NCI-H446 (cell line): Measurements from ENCODE around the gene RAB1B.

Experiments used
- DNase-seq, 2 experiments: peaks; one replicate each; lab custom pipeline; 2025; lab: John Stamatoyannopoulos, UW

Gene RAB1B

DNA sequence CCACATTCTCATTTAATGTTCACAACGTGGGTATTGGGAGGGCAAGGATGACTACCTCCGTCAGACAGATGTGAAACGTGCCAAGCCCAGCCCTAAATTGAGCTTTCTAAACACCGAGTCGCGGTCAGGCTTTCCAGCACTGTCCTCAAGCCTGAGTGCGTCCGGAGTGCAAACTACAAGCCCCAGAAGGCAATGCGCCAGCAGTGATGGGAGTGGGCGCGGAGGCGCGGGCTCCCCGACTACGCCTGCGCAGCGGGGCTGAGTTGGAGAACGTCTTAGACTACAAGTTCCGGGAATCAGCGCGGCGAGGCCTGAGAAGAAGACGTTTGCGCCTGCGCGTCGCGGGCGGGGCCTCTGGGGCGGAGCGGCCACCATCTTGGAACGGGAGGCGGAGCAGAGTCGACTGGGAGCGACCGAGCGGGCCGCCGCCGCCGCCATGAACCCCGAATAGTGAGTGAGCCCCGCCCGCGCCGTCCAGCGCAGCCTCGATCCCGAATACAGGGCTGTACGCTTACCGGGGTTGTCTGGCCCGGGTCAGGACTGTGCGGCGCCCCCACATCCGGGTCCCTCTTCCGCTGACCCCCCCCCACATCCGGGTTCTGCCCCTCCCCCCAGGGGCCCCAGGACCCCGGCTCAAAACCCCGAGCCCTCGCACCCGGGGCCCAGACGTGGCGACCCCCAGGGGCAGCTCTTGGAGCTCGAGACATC is at the start of gene RAB1B:
RAB1B (plus strand) TSS at position 396 of the 708 bp plus-strand sequence; CDS start at position 437, 41 bp downstream.
- peak; percentile 99 to 100 for DNase-seq

GRCh38 chr11:66218846-66219620 is 49.4 kb upstream of the RAB1B start:
- no peak for DNase-seq

GRCh38 chr11:66219846-66220565 is 48.4 kb upstream of the RAB1B start:
- DNase-seq, result no peak

DNA sequence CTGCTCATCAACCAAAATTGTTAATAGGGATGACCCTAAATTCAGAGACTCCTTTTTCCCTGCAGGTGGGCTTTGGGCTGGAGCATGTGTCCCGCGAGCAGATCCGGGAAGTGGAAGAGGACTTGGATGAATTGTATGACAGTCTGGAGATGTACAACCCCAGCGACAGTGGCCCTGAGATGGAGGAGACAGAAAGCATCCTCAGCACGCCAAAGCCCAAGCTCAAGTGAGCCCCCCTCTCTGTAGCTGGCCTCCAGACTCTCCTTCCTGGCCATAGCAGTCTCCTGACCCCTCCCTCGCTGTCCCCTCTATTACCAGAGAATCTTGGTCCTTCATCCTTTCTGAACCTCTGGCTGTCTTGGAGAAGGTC is 47.9 kb upstream of the RAB1B start:
- no peak for DNase-seq

DNA sequence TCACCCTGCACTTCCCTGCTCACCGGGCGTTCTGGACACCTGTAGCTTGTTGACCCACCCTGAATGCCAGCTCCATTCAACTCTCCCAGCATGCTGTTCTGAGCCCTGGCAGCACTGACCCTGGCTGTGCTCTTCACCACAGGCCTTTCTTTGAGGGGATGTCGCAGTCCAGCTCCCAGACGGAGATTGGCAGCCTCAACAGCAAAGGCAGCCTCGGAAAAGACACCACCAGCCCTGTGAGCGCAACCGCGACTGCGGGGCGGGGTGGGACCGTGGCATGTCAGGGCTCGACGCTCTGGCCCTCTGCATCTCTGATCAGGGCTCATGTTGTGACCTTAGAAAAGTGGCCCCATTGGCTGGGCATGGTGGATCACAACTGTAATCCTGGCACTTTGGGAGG is 47.4 kb upstream of the RAB1B start:
- no peak for DNase-seq

- no peak for DNase-seq
Measured at GRCh38 chr11:66221726-66222236, 46.7 kb upstream of the RAB1B start.

DNA sequence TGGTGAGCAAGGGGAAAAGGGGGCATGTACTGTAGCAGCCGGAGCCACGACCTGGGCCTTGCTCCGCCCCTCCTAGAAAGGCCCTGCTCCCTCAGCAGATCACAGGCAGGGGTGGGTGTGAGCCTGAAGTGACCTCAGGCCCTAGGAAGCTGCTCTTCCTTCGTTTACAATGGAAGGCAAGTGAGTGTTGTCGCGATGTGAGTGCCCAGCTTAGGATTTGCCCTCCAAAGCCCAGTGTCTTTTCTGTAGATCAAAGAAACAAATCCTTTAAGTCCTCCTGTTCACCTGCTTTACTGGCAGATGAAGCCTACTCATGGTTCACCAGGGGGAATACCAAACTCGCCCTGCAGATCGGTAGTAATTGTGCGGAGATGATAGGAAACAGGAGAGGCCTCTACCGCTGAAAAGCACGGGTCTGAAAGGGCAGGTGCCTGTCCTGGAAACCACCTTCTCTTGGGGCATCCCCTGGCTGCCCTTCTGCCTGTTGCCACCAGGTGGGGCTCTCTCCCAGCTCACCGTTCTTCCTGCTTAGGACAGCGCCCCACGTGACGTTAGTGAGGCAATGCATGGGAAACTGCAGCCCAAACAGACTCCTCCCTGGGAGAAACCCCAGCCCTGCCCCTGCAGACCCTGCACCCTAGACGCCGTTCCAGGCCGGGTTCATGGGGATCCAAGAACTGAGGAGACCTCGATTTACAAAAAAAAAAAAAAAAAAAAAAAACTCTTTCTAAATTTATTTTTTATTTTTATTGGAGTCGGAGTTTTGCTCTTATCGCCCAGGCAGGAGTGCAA is 45.9 kb upstream of the RAB1B start:
- DNase-seq, result peak; percentile 78 to 95

DNA sequence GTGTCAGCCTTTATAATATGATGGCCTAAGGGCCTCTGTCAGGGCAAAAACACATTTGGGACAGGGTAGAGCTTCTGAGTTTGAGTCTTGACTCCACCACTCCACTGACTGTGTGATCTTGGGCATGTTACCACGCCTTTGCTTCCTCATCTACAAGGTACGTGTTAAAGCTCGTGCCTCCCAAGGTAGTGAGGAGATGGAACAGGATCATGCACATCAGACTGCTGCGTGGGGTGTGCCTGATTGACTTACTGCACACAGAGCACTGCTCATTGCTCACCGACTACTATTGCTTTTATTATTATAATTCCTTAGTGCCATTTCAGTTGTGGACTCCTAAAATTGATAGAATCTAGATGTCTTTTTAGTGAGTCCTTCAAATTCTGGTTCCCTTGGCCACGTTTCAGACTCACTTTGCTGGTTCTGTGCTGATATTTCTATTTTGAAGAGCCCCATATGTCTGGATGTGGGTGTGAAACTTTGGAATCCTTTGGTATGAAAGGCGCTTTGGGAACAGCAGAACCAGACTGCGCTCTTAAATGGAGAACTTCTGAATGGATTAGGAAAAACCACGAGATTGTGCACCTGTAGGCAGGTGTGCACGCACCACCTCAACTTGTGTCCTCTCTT is 44.1 kb upstream of the RAB1B start:
- DNase-seq, result no peak

- DNase-seq, result no peak
Measured at GRCh38 chr11:66225066-66225465, 43.4 kb upstream of the RAB1B start.

- DNase-seq, result no peak
Measured at GRCh38 chr11:66226101-66226500, 42.3 kb upstream of the RAB1B start.

DNA sequence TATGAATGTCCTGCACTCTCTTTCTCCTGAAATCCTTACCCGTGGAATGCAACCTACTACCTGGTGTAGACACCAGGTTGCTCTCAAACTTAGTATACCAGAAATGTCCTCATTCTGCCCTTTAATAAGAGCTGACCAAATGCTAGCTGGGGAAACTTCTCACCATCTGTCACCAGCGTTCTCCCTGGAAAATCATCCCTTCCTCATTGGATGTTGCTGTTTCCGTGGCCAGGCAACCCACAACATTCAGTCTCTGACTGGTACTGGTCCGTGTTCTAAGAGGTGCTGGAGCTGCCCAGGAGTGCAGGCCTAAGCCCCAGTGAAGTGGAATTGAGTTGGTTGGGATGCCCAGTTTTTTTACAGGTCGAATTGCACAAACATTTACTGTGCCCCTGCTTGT is 40.7 kb upstream of the RAB1B start:
- DNase-seq, result no peak

- DNase-seq, result no peak
Measured at GRCh38 chr11:66228521-66228920, 39.9 kb upstream of the RAB1B start.

DNA sequence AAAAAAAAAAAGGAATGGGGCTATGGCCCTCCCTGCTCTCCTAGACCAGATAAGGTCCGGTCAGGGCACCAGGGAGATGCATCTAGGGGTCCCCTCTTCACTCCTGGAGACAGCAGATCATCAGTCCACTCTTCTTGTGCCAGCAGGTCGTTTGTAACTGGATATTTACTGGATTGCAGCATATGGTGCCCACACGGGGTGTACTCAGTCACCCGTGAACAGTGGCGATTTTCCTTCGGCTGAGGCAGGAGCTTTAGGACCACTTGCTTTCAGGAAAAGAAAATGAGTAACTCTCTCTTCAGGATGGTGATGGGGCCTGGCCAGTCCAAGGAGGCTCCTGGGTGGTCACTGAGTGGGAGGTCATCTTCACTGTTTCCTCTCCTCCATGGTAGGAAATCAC is 38.3 kb upstream of the RAB1B start:
- DNase-seq, result no peak

GRCh38 chr11:66230978-66231377 is 37.5 kb upstream of the RAB1B start:
- DNase-seq, result no peak

DNA sequence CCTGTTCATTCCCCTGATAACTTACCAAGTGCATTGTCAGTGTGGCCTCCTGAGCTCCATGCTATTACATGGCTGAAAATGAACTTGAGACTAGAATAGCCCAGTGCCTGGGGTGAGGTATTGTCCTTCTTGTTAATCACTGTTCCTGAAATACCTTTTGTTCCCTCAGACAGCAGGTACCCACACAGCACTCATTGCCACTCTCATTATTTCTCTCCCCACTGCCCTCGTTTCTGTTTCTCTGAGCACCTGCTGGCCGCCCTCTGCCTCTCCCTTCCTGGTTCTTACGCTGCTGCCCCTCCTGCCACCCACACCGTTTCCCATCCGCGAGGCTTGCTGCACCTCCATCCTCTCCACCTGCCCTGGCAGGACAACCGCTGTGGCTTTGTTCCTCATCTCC is 36.9 kb upstream of the RAB1B start:
- no peak for DNase-seq

DNA sequence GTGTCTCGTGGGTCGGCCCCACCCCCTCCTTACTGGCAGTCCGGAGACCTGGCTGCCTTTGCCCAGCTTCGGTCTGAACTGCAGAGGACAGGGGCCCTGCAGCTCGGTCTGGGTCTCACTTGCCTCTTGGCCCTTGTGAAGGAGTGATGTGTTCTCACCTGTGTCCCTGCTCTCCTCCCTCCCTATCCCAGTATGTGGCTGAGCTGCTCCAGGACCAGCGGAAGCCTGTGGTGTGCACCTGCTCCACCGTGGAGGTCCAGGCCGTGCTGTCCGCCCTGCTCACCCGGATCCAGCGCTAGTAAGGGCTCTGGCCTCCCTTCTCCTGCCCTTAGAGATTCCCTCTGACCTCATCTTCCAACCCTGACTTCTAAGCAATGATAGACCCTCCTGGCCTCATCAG is 35.7 kb upstream of the RAB1B start:
- DNase-seq, result no peak

GRCh38 chr11:66233301-66233700 is 35.1 kb upstream of the RAB1B start:
- DNase-seq, result no peak

GRCh38 chr11:66235141-66235540 is 33.3 kb upstream of the RAB1B start:
- no peak for DNase-seq

DNA sequence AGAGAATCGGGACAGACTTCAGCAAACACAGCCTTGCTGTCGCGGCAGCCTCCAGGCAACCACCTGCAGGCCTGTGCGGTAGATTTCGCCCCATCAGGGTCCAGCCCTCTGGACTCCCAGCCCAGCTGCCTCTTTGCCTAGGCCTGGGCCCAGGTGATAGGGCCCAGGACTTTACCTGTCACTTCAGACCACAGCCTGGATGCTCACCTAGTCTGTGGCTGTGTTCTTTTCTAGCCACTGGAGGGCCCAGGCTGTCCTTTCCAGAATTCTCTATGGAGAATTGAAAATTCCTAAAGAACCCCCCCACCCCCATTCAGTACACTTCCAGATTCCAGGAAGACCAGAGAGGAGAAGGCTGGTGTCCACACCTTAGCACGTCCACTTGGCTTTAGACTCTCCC is 30.6 kb upstream of the RAB1B start:
- no peak for DNase-seq

- no peak for DNase-seq
Measured at GRCh38 chr11:66238786-66239413, 29.5 kb upstream of the RAB1B start.

DNA sequence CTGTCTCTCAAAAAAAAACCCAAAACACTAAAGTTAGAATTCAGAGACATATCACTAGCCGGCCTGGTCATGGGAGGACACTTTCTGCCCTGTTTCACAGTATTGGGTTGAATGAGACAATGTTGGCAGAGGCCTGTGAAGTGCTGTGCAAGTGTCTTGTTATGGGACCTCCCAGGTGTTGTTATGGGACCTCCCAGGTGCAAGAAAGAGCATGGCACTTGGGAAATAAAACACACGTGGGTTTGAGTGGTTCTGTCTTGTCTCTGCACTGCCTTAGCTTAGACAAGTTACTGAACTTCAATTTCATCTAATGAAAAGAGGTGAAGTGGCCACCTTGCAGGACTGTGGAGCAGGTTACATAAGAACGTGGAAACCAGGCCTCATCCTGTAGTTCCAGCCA is 28.9 kb upstream of the RAB1B start:
- DNase-seq, result no peak
